ENCODE measurements around the gene CADM1.

CADM1 gene

DNA sequence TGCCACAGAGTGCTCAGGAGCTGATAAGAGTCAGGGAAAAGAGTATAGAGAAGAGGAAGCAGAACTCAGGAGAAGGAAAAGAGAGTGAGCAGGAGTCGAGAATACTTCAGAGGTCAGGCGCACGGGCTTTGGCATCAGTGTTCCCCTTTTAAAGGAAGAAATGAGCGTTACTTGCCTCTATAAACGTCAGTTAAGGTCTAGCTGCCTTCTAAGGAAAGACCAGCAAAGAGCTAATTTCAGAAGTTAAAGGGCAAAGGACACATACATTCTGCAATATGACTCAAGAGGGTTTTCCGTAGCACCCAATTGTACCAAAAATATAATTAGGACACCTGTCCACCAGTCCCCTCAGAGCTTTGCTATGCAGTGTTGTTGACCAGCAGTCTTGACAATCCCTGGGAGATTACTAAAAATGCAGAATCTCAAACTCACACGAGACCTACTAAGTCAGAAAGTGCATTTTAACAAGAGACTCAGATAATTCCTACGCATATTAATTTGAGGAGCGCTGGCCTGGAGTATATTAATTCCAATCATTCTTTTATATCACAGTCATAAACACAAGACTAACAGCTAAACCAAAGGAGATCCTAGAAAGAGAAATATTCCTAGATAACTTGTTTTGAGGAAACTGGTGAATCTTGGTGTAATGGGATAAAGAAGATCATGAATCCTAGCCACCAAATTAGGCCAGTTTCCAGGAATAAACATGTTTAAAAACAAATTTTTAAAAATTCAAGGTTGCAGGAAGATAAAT lies 249.0 kb downstream of the CADM1 start:
- DNase-seq: no peak

DNA sequence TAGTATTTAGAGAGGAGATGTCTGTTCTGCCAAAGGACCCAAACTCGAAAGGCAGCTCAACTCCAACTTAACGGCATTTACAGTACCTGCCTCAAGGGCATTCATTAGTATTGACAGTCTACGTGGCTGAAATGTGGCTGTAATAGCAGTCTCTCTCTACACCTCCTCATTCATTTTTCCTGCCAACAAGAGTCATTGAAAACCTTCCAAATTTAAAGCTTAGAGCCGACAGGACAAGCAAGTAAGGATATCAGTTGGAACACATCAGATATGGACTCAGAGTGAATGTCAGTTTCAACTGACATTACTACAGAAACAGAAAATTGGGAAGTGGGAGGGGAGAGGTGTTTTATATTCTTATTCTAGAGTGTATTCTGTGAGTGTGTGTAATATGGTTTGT lies 253.1 kb downstream of the CADM1 start:
- DNase-seq: no peak

DNA sequence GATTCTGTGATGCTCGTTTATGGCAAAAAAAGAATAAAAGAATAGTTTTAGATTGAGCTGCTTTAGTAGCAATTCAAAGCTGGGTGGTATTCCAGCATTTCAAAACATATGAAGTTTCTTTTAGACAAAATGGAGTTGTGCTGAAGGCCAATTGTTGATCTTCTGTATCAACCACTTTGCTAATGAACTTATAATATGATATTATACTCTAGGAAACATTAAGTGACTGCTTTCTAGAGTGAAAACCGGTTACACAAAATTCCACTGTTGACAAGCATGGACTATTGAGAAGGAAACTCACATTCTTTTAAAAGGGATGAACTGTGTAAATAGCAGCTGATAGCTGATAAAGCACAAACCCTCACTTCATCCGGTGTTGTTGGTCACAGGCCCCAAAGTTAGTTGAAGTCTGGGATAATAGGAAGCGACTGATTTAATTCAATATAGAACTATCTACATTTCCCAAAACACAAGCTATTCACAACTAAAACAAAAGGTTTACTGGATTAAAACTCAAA lies 255.1 kb downstream of the CADM1 start:
- no peak for DNase-seq

DNA sequence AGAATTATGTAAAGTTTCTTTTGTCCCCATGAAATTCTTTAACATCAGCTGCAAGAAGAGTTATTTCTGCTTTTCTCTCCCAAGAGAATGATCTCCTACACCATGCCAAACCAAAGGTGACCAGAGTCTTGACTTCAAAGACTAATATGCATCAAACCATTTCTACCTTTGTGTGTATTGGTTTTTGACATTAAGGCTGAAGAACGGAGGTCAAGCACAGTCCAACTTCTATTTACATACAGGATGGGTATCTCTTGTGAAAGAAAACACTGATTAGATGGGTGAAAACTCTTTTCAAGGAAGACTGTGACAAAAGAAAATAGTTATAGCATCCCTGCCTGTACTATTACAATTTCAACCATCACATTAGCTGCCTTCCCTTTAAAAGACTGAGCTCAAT lies 256.3 kb downstream of the CADM1 start:
- no peak for DNase-seq

DNA sequence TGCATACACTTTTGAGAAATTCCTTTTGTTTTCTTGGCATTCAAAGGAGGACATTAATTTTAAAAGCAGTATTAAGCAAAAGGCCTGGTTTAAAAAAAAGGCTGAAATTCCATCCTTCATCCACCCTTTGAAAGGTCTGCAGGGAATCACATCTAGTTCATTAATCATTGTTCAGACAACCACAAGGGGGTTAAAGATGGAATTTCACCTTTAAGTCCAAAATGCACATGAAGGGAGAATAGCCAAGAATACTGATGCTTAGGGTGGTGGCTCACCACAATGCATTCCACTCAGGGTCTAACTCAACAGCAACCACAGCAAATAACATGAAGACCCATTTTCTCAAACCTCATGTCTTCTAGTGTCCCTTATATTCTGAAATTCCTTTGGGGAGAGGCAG lies 256.9 kb downstream of the CADM1 start:
- no peak for DNase-seq

DNA sequence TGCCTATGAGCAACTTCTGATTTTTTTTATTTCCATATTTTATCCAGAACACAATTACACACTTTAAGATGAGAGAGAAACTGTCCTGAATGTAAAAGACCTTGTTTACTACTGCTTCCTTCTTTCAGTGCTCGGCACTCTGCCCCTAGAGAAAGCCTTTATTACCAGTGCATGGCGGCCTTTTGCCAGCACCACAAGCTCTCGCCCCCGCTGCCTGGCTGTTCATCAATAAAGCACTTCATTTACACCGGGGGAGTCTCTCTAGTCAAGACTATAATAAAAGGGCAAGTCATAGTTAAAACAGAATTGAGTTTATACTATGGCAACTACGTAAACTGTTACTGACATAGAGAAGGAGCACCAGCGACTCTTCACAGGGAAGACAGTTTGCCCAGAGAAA lies 259.5 kb downstream of the CADM1 start:
- DNase-seq: peak in 30 of 56 donors; percentile 5 to 67 (median 29)

DNA sequence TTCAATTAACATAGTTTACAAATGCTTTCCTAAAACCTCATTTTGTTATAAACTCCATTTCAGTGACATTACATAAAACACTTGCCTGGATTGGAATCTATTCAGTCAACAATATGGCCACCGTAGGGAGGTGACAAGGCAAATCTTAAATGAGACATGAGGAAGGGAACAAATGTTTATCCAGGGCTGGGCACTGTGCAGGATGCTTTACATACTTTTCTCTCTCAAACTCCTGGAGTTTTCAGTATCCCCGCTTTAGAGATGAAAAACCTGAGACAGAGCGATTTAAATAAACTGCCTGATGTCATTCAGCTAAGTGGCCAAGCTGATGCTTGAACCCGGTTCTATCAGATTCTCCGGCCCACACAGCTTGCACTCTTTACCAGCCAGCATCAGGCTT lies 259.9 kb downstream of the CADM1 start:
- DNase-seq: peak in 1 of 56 donors; percentile 21

DNA sequence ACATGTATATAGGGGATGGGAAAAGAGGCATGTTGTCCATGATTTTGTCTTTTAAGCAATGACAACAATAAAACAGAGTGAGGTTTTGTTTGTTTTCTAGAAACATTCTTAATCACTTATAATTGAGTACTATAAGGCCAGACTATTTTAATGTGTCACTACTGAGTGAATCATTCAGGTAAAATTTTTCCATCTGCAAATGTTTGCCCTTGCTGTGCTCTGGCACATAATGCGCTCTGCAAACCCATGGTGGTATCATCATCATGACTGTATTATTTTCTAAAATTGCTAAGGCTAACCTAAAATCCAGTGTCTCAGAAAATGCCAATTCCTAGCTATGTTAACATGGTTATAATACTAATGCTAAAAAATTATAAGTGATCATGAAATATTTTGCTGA lies 261.2 kb downstream of the CADM1 start:
- DNase-seq: no peak

DNA sequence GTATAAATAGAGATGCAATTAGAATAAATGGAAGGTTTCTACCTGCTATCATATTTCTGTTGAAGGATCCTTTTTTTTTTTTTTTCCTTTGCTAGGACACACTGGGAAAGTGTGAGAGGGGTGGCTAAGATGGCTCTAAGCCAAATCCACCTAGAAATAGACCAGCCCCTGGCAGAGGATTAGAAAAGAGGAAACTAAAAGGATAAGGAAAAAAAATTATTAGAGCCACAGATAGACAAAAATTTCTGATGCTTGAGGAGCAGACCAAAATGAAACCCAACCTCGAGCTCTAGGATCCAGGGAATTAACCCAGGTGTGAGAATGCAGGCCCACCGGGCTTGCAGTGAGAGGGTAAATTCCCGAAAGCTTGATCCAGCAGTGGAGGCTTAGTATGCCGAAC lies 262.3 kb downstream of the CADM1 start:
- no peak for DNase-seq

DNA sequence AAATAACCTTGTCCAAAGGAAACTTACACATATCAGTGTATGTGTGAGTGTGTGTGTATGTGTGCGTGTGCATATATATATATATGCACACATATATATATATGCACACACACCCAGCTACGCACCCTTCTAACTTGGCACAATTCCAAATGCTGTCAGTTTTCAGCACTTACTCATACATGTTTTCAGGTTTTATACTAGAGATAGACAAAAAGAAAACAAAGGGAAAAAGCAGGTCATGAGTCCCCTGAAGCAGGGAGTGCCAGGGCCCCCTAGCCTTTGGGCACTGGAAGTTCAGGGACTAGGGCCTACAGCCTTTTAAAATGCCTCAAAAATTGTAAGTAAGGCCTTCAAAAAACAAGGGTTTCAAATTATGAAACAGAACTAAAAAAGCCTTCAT lies 265.4 kb downstream of the CADM1 start:
- no peak for DNase-seq

DNA sequence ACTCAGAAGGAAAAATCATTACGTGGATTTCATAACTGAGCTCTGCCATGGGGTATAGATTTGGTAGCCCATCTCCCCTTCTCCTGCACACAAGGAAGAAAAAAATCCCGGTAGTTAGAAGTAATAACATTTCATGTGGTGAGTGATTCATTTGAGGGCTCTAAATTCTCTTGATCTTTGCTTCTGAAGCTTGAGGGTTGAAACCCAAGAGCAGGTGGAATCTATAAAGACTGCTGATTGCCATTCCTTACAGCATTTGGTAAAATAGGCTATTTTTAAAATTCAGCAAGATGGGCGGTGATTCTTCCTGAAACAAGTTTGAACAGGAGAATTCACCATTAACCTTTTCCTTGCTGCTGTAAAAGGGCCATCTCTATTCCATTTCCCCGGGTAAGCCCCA lies 266.1 kb downstream of the CADM1 start:
- DNase-seq: no peak

DNA sequence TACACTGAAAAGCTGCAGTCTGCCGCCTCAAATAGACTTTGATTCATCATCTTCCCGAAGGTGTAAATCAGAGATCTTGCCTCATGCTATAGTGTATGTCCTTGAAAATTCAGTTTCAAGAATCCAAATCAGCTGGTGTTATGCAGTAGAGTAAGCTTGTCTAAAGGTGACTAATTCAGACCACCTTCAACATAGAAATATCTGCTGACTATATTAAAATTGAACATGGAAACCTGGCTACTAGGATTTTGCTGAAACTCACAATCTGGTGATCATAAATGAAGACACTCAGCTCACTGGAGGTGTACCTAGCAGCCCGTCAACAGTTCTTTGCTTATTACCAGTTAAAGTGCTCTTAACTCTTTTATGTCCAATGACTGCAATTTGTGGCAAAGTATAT lies 266.6 kb downstream of the CADM1 start:
- DNase-seq: no peak

DNA sequence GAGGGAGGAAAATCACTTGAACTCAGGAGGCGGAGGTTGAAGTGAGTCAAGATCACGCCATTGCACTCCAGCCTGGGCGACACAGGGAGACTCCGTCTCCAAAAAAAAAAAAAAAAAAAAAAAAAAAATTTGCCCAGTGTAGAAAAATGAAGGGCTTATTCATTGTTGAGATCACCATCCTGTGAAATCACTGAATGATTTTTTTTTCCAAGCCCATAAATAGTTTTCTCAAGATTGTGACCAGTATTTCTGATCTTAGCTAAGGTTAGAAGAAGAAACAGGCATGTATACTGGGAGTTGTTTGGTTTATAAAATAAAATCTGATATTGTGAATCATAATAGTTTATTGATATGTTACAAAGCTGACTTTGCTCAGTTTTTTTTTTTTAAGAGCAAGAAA lies 269.4 kb downstream of the CADM1 start:
- DNase-seq: no peak

DNA sequence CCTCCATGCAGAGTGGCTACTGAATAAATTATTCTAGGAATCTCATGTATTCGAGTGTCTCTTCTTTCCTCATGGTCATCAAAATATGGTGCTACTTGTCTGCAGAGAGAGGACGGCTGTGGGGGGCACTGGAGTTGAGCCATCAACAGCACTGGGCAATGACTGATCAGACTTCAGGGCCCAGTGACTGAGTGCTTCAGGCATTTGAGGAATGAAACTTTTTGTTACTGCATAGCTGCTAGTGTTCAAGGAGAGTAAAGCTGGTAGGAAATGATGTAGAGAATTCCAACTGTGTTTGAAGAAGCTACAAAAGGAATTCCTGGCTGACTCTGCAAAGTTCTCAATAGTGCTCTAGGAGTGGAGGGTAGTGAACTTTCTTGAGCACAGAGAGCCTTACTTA lies 277.7 kb downstream of the CADM1 start:
- no peak for DNase-seq

DNA sequence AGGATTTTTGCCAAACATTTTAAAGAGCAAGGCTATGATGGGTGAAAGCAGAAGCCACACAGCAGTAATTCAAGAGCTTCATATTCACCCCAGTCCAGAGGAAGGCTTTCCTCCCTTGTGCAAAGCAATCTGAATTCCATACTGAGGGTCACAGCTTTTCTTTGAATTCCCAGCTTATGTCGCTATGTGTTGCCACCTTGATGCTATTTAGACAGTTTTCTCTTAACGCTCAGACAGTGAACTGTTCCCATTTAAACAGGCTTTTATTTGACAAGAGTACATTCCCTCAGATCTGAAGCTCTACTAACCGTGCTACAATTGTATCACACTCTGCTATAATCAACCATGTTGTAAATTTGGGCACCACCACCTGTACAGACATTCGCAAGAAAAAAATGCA lies 279.7 kb downstream of the CADM1 start:
- DNase-seq: no peak

DNA sequence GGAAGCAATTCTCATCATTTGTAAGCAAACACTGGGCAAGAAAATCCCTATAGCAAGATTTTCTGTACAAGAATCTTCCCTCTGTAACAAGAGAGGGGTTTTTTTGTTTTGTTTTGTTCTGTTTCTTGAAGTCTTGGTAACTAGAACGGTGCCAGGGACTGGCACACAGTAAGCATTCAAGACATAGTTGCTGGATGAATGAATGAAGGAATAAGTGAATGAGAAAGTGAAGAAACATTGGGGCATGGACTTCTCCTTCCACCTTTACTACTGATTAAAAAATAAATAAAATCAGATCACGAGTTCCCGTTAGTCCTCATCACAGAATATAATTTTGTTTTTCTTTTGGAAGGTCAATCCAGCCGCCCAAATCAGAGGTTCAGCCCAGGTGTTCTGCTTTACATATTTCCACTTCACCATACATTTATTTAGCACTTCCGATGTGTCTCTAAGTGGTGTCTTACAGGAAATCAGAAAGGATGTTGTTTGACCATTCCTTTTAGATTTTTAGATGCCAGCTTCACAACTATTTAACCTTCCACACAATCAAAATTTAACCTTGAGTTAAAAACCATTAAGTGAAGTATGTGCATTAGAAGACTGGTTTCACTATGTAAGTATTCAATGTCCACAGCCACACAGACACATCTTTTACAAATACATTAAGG lies 281.2 kb downstream of the CADM1 start:
- no peak for DNase-seq

DNA sequence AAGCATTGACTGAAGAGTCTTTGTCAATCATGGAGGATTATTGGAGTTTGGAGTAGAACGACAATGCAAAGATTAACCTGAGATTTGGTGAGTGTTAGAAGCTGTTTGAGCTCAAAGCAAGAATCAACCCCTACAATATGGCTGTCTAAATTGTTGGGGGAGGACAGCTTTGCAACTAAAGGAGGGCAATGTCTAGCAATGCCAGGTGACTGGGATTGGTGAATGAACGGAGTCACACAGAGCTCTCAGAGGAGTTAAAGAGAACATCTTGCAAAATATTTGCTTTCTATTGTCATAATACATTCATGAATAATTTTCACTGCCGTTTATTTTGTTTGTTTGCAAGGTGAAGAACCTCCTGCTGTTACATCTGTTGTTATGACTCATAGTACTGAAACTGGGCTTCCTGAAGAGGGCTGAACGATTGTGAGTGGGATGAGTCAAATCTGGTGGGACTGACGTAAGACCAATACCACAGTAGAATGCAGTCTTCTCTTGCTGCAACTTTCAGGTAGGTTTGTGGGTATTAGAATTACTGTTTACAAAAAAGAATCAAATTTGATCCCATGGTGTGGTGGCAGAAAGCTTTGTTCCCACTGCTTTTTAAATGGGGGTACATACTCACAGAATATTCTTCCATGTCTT lies 281.9 kb downstream of the CADM1 start:
- DNase-seq: peak in 2 of 56 donors; percentile 6 to 45

DNA sequence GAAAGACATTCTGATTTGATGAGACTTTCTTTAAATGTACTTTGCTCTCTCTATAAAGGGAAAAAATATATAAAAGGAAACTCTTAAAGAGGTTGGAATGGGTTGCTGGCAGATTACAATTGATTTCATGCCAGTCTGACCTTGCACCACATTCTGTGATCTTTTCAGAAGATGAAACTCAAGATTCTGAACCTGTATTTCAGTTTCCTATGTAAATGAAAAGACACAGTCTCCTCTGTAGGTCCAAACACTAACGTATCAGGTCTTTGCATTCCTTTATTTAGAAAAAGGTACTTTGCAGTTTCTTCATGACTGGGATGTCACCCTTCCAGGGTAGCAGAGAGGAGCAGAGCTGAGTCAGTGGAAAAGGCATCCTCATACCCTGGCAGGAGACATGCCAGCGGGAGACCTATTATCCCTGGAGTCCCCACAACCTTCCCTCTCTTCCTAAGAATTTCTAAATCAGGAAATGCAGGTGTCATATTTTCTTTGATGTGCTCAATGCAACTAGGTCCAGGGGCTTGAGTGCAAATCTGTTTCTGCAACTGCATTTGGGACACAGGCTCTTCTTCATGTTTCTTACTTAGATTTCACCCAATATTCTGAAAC lies 282.6 kb downstream of the CADM1 start:
- no peak for DNase-seq

DNA sequence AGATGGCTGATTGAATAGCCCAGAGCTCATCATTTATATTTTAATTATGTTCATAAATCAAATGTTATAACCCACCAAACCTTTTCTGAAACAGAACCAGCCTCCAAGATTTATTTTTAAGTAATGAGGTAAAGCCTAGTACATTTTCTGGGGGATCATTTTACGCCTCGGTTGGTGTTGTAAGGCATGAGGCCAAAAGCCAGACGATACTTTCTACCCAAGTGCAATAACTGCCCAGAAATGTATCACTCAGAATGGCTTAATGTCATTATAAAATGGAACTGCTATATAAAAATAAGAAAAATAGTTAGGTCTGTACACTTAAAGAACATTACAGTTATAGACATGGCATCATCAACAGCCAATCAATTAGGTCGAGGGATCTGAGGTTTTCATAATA lies 283.3 kb downstream of the CADM1 start:
- no peak for DNase-seq

DNA sequence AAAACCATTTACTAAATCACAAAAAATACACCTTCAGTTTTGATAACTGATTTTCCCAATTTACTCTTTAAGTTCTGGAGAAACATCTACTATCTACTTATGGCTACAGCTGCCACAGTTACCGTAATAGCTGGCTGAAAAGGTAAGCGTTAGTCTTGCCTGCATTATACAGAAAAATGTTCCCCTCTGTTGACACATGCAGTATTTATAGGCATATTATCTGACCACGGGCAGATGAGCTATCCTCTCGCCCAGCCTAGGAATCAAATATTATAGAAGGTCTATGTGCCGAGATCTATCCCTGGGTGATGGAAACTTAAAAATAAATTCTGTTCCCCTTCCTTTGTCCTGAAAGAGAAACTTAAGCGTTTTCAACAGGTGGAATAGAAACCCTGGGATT lies 283.8 kb downstream of the CADM1 start:
- DNase-seq: no peak

DNA sequence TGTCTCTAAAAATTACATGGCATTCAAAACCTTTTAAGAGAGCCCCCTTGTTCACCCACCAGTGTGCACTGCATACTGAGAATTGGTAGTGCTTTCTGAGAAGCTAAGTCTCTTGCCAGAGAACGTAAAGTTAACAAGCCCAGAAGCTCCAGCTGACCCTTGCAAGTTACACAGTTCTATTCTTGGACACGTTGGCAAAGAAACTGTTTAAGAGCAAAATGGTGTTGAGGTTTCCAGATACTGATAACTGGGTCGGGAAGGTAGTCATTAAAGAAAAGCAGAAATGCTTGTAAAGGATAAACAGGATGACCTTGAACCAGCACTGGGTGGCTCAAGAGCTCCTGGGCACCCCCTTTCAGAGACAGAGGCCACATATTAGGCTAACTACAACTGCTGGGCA lies 284.8 kb downstream of the CADM1 start:
- no peak for DNase-seq

DNA sequence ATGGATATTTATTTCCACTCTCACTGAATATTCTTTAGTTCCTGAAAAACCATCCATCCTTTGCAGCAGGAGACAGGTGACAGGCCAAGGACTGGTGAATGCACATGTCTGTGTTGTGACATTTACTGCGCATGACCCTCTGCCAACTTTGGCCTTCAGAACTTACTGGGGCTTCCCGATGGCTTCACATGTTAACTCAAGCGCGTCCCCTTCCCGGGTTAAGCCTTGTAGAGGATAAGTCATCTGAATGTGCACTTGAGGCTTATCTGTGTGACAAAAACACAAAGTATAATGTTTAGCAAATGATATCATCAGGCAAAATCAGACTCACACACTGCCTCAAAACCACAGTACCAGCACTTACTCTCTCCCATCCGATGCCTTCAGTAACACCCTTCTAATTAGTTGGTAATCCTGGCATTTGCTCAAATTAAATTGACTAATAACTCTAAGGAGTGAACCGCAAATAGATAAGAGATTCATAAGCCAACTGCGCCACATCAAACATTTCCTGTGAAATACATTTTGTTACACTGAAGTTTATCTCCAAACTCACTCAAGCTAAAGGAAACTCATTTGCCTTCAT lies 286.4 kb downstream of the CADM1 start:
- DNase-seq: no peak
